GM21447 (cell line): ENCODE measurements around the gene PRPF31.
"Not testable (repeated sequence)": the region's sequence is repeated elsewhere in the genome, so short reads cannot be mapped to it uniquely, and the experiment has no call there.

ENCODE experiments used
- ATAC-seq: cut with Tn5 transposase; IDR thresholded peaks from one replicate; pipeline ENCODE4 v1.9.1; 2021; ENCODE audit not compliant: unreplicated experiment

Gene PRPF31

GRCh38 chr19:54115109-54116063 lies at the start of gene PRPF31, which contains the start of gene TFPT:
Gene PRPF31 (plus strand): TSS chr19:54115754. CDS start chr19:54118279, 2,525 bp downstream.
Gene TFPT (minus strand): TSS chr19:54115657. CDS start chr19:54115269, 388 bp downstream.
- peak; percentile 78 for ATAC-seq

GRCh38 chr19:54069470-54069869 lies 46.1 kb upstream of the PRPF31 start:
- ATAC-seq, result no peak

- no peak for ATAC-seq
Measured at GRCh38 chr19:54073829-54074228, 41.7 kb upstream of the PRPF31 start.

- no peak for ATAC-seq
Measured at GRCh38 chr19:54074851-54075250, 40.7 kb upstream of the PRPF31 start.

GRCh38 chr19:54077334-54077733 lies 38.2 kb upstream of the PRPF31 start:
- ATAC-seq, result no peak

GRCh38 chr19:54081032-54081431 lies 34.5 kb upstream of the PRPF31 start, which contains the start of gene TARM1:
Gene TARM1 (minus strand): TSS chr19:54081365. CDS start chr19:54081340, 25 bp downstream.
- no peak for ATAC-seq

GRCh38 chr19:54084410-54084809 lies 31.1 kb upstream of the PRPF31 start:
- ATAC-seq, result no peak

- ATAC-seq, result no peak
Measured at GRCh38 chr19:54094426-54095000, 21.0 kb upstream of the PRPF31 start.

GRCh38 chr19:54095136-54095858 lies 20.3 kb upstream of the PRPF31 start:
- no peak for ATAC-seq

- not testable (repeated sequence) for ATAC-seq
Measured at GRCh38 chr19:54095859-54096616, 19.5 kb upstream of the PRPF31 start.

GRCh38 chr19:54096617-54097106 lies 18.9 kb upstream of the PRPF31 start:
- no peak for ATAC-seq

GRCh38 chr19:54099190-54099902 lies 16.2 kb upstream of the PRPF31 start:
- ATAC-seq, result no peak

GRCh38 chr19:54099903-54100255 lies 15.7 kb upstream of the PRPF31 start:
- not testable (repeated sequence) for ATAC-seq

- ATAC-seq, result no peak
Measured at GRCh38 chr19:54100561-54100960, 15.0 kb upstream of the PRPF31 start, which contains the start of gene OSCAR. Gene OSCAR (minus strand): TSS chr19:54100803. CDS start chr19:54100792, 11 bp downstream.

GRCh38 chr19:54102421-54103169 lies 13.0 kb upstream of the PRPF31 start, which contains the start of gene NDUFA3:
Gene NDUFA3 (plus strand): TSS chr19:54102855. CDS start chr19:54102879, 24 bp downstream.
- ATAC-seq, result peak; percentile 95

GRCh38 chr19:54104998-54105715 lies 10.4 kb upstream of the PRPF31 start:
- no peak for ATAC-seq

- no peak for ATAC-seq
Measured at GRCh38 chr19:54105796-54106195, 9.8 kb upstream of the PRPF31 start.

- no peak for ATAC-seq
Measured at GRCh38 chr19:54106716-54107115, 8.8 kb upstream of the PRPF31 start.
